ENCODE measurements around the gene SLC22A15.
A peak's percentile ranks its signal among the peaks of the same experiment; 100 is the strongest.

SLC22A15 gene

DNA sequence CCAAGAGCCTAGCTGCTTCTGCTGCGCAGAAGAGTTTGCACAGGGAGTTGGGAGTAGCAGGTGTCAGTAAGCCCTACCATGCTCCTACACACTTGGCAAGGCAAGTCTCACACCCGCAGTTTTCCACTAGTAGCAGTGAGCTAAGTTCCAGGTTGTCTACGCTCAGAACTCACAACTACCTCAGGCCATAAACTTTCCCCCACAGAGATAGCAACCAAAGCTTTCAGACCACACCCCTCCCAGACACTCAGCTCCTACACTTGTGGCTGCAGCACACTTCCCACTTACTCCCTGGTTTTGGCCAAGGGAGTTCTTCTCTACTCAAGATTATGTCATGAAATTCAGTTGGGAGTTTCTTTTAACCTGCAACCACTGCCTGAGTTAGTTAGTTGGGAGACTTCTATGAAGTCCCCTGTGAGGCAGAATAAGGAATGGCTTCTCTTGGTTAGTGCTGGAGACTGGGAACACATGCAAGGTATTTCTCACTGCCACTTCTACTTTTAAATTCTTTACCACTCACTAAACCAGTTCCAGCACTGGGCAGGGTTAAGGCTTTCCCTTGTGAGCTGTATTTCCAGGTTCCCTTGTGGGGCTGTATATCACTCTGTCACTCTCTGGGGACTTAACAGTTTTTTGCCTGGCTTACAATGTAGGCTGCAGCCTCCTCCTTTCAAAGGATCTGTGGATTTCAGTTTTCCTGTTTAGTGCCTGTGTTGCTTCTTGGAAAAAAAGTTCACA lies 116.6 kb downstream of the SLC22A15 start:
- no peak for TF ChIP-seq PAX5 (IDR thresholded peaks at IDR 0.05; ENCODE audit: insufficient read depth, low read length, severe bottlenecking)
- TF ChIP-seq TAF1 (IDR thresholded peaks at IDR 0.05; ENCODE audit: low read depth, low read length): no peak
- TF ChIP-seq POLR2AphosphoS5 (IDR thresholded peaks at IDR 0.05; ENCODE audit: low read depth, low read length): no peak
- no peak for TF ChIP-seq POU2F2 (IDR thresholded peaks at IDR 0.05; ENCODE audit: low read depth, low read length)
- TF ChIP-seq SPI1 (IDR thresholded peaks at IDR 0.05; ENCODE audit: low read depth, low read length): no peak
- TF ChIP-seq POLR2A (IDR thresholded peaks at IDR 0.05; ENCODE audit: low read depth, low read length): no peak
- DNase-seq (ENCODE audit: insufficient read length, low spot score): no peak
- FAIRE-seq: no peak

DNA sequence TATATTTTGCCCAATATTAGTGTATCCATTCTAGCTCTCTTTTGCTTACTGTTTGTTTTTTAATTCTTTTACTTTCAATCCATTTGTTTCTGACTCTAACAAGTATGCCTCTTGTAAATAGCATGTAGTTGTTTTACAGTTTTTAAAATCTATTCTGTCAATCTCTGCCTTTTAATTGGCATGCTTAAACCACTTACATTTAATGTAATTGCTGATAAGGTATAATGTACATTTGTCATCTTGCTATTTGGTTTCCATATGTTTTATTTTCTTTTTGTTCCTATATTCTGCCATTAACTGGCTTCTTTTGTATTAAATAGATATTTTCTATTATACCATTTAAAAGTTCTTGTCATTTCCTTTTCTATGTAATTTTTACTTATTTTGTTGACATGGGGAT lies 118.7 kb downstream of the SLC22A15 start:
- TF ChIP-seq POU2F2 (IDR thresholded peaks at IDR 0.05; ENCODE audit: low read depth, low read length) (no peak), SPI1 (IDR thresholded peaks at IDR 0.05; ENCODE audit: low read depth, low read length) (no peak), TAF1 (IDR thresholded peaks at IDR 0.05; ENCODE audit: low read depth, low read length) (no peak), PAX5 (IDR thresholded peaks at IDR 0.05; ENCODE audit: insufficient read depth, low read length, severe bottlenecking) (no peak), POLR2AphosphoS5 (IDR thresholded peaks at IDR 0.05; ENCODE audit: low read depth, low read length) (no peak), POLR2A (IDR thresholded peaks at IDR 0.05; ENCODE audit: low read depth, low read length) (no peak)
- no peak for DNase-seq (ENCODE audit: insufficient read length, low spot score)
- no peak for FAIRE-seq

DNA sequence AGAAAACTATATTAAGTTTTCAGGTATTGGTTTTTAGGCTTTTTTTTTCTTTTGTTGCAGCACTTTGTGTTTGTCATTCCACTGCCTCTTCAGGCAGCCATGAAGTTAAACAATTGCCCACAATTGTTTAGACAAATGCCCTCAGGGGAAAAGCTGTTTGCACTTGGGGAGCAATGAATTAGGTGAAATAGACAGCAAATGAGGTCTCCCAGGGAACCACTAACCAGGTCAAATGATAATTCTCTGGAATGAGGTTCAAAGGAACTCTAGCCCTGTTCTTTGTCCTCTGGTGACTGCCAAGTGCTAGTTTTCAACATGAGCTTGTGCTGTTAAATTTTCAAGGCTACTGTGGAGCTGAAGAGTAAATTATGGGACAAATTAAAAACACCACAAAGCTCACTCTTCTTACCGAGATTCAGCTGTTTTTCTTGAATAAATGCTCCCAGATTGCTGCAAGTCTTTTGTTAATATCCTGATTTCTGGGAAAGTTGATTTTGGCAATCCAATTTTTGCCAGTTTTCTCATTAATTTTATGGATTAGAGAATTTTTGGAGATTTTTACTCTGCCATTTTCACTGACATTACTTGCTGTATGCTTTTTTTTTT lies 119.8 kb downstream of the SLC22A15 start:
- DNase-seq (ENCODE audit: insufficient read length, low spot score) (no peak), FAIRE-seq (no peak)
- TF ChIP-seq TAF1 (IDR thresholded peaks at IDR 0.05; ENCODE audit: low read depth, low read length) (no peak), POU2F2 (IDR thresholded peaks at IDR 0.05; ENCODE audit: low read depth, low read length) (no peak), SPI1 (IDR thresholded peaks at IDR 0.05; ENCODE audit: low read depth, low read length) (no peak), POLR2A (IDR thresholded peaks at IDR 0.05; ENCODE audit: low read depth, low read length) (no peak), PAX5 (IDR thresholded peaks at IDR 0.05; ENCODE audit: insufficient read depth, low read length, severe bottlenecking) (no peak), POLR2AphosphoS5 (IDR thresholded peaks at IDR 0.05; ENCODE audit: low read depth, low read length) (no peak)

DNA sequence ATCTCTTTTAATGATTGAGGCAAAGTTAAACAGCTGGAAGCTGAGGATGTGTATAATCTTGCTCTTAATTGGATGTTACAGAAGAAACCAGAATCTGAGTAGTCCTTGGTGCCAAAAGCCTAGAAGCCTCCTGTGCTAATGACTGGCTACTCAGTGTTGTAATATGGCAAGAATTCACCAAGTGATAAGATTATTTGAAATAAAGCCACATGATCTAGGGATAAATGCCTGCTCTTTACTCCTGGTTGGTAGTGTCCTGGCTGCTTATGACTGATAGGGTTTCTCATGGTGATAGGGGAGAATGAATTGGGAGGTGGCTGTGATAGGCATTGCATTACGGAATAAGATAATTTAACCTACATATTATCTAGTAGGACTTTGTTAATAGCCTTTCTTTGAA lies 121.3 kb downstream of the SLC22A15 start:
- DNase-seq (ENCODE audit: insufficient read length, low spot score) (no peak), FAIRE-seq (no peak)
- TF ChIP-seq PAX5 (IDR thresholded peaks at IDR 0.05; ENCODE audit: insufficient read depth, low read length, severe bottlenecking) (no peak), POLR2AphosphoS5 (IDR thresholded peaks at IDR 0.05; ENCODE audit: low read depth, low read length) (no peak), POLR2A (IDR thresholded peaks at IDR 0.05; ENCODE audit: low read depth, low read length) (no peak), TAF1 (IDR thresholded peaks at IDR 0.05; ENCODE audit: low read depth, low read length) (no peak), SPI1 (IDR thresholded peaks at IDR 0.05; ENCODE audit: low read depth, low read length) (no peak), POU2F2 (IDR thresholded peaks at IDR 0.05; ENCODE audit: low read depth, low read length) (no peak)

DNA sequence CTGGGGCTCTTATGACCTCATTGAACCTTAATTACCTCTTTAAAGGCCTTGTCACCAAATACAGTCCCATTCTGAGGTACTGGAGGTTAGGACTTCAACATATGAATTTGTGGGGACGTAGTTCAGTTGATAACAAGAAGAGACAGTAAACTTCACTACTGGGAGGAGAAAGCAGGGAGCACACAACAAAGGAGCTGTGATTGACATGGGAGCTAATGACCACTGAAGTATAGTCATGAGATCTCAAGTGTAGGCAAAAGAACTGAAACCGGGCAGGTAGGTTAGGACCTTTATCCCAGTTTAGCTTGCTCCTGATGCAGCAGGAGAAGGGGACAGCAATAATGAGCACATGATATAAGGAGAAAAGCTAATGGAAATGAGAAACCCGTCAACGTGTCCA lies 123.1 kb downstream of the SLC22A15 start:
- DNase-seq (ENCODE audit: insufficient read length, low spot score): no peak
- TF ChIP-seq SPI1 (IDR thresholded peaks at IDR 0.05; ENCODE audit: low read depth, low read length) (no peak), POU2F2 (IDR thresholded peaks at IDR 0.05; ENCODE audit: low read depth, low read length) (no peak), TAF1 (IDR thresholded peaks at IDR 0.05; ENCODE audit: low read depth, low read length) (no peak)
- FAIRE-seq: peak; percentile 5

DNA sequence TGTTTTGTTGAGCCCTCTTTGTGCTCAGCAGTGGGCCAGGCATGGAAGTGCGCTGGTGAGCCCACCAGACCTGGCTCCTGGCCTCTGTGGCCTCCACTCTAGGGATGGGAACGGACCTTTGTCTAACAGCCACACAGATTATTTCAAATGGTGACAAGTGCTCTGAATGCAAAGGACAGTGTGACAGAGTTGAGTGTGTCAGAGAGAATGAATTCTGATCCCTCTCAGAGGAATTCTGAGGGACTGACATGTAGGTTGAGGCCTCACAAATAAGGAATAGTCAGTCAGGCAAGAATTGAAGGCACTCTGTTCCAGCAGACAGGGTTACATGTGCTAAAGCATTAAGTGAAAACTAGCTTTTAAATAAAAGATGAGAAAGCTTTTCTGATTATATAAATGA lies 123.6 kb downstream of the SLC22A15 start:
- DNase-seq (ENCODE audit: insufficient read length, low spot score) (no peak), FAIRE-seq (no peak)
- TF ChIP-seq POLR2AphosphoS5 (IDR thresholded peaks at IDR 0.05; ENCODE audit: low read depth, low read length): no peak
- no peak for TF ChIP-seq PAX5 (IDR thresholded peaks at IDR 0.05; ENCODE audit: insufficient read depth, low read length, severe bottlenecking)
- TF ChIP-seq TAF1 (IDR thresholded peaks at IDR 0.05; ENCODE audit: low read depth, low read length): no peak
- no peak for TF ChIP-seq POU2F2 (IDR thresholded peaks at IDR 0.05; ENCODE audit: low read depth, low read length)

DNA sequence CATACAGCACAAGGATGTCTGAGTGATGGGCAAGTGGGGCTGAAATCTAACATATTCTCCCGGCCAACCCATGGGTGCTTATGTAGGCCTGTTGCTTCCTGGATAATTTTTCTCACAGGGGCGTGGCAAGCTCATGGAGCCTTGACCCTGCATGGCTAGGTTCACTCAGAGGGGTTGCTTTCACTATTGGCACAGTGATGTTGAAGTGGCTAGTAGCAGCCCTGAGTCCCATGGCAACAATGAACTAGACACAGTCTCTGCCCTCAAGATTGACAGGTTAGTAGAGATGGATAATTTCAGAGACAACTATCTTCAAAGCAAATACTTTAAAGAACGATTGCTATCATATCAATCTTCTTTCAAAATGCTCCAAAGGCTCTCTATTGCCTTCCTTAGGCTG lies 128.4 kb downstream of the SLC22A15 start:
- DNase-seq (ENCODE audit: insufficient read length, low spot score): no peak
- TF ChIP-seq TAF1 (IDR thresholded peaks at IDR 0.05; ENCODE audit: low read depth, low read length): no peak
- TF ChIP-seq PAX5 (IDR thresholded peaks at IDR 0.05; ENCODE audit: insufficient read depth, low read length, severe bottlenecking): no peak
- TF ChIP-seq POLR2AphosphoS5 (IDR thresholded peaks at IDR 0.05; ENCODE audit: low read depth, low read length): no peak
- no peak for TF ChIP-seq POU2F2 (IDR thresholded peaks at IDR 0.05; ENCODE audit: low read depth, low read length)
- TF ChIP-seq POLR2A (IDR thresholded peaks at IDR 0.05; ENCODE audit: low read depth, low read length): no peak
- no peak for TF ChIP-seq SPI1 (IDR thresholded peaks at IDR 0.05; ENCODE audit: low read depth, low read length)
- peak; percentile 31 for FAIRE-seq

DNA sequence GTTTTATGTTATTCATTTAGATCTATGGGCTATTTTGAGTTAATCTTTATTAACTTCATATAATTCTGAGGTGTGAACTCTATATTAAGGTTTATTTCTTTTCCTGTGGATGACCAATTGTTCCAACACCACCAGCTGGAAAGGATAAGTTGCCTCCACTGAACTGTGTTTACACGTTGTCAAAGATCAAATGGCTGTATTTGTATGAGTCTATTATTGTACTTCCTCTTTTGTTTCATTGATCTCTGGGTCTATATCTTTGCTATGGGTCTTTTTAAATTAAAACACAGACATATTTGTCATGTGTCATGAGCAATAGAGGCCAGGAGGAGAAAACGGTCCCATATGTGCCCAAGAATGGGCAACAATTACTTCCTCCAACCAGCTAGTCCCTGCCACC lies 129.7 kb downstream of the SLC22A15 start:
- TF ChIP-seq TAF1 (IDR thresholded peaks at IDR 0.05; ENCODE audit: low read depth, low read length) (no peak), POLR2AphosphoS5 (IDR thresholded peaks at IDR 0.05; ENCODE audit: low read depth, low read length) (no peak), SPI1 (IDR thresholded peaks at IDR 0.05; ENCODE audit: low read depth, low read length) (peak; percentile 47; the same call in 1 of the 2 replicates)
- DNase-seq (ENCODE audit: insufficient read length, low spot score) (no peak), FAIRE-seq (no peak)

DNA sequence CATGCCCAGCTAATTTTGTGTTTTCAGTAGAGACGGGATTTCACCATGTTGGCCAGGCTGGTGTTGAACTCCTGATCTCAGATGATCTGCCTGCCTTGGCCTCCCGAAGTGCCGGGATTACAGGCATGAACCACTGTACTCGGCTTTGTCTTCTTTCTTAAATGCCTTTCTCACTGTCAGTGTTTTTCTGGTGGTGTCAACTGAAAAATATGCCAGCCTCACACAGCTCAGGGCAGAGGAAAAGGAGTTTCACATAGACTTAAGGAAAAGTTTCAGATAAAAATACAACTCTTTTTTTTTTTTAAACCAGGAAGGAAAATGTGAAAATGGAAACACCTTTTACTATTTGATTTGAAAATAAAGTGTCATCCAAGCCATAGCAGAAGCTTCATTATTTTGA lies 130.3 kb downstream of the SLC22A15 start:
- FAIRE-seq: no peak
- DNase-seq (ENCODE audit: insufficient read length, low spot score): no peak
- no peak for TF ChIP-seq TAF1 (IDR thresholded peaks at IDR 0.05; ENCODE audit: low read depth, low read length)
- no peak for TF ChIP-seq POLR2AphosphoS5 (IDR thresholded peaks at IDR 0.05; ENCODE audit: low read depth, low read length)
- no peak for TF ChIP-seq POU2F2 (IDR thresholded peaks at IDR 0.05; ENCODE audit: low read depth, low read length)
- TF ChIP-seq SPI1 (IDR thresholded peaks at IDR 0.05; ENCODE audit: low read depth, low read length): no peak
- TF ChIP-seq POLR2A (IDR thresholded peaks at IDR 0.05; ENCODE audit: low read depth, low read length): no peak
- no peak for TF ChIP-seq PAX5 (IDR thresholded peaks at IDR 0.05; ENCODE audit: insufficient read depth, low read length, severe bottlenecking)

DNA sequence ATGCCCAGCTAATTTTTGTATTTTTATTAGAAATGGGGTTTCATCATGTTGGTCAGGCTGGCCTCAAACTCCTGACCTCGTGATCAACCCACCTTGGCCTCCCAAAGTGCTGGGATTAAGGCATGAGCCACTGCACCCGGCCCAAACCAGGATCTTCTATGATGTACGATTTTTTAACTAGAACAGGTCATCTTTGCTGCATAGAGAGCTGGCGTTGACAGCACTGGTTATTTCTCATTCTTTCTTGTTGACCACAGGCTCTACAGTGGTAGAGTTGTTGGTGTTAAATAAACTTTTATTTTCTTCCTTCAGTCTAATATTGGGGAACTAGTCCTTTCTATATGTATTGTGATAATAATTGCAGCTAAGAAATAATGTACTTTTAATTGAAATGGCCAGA lies 131.1 kb downstream of the SLC22A15 start:
- no peak for FAIRE-seq
- no peak for DNase-seq (ENCODE audit: insufficient read length, low spot score)

More for the DNA sequence above, 131.1 kb downstream of the SLC22A15 start:
- TF ChIP-seq SPI1 (IDR thresholded peaks at IDR 0.05; ENCODE audit: low read depth, low read length) (no peak), POU2F2 (IDR thresholded peaks at IDR 0.05; ENCODE audit: low read depth, low read length) (no peak), TAF1 (IDR thresholded peaks at IDR 0.05; ENCODE audit: low read depth, low read length) (no peak), POLR2AphosphoS5 (IDR thresholded peaks at IDR 0.05; ENCODE audit: low read depth, low read length) (no peak), PAX5 (IDR thresholded peaks at IDR 0.05; ENCODE audit: insufficient read depth, low read length, severe bottlenecking) (no peak), POLR2A (IDR thresholded peaks at IDR 0.05; ENCODE audit: low read depth, low read length) (no peak)
